K562 (cell line): Measurements from ENCODE around the gene BCAS4.

ENCODE experiments used
- JUND ChIP-seq, 2 experiments: IDR thresholded peaks; 2 replicates in 1 of 2; 3 replicates in 1 of 2; pipeline ENCODE4 v1.6.1; 2011; ENCODE audit warnings: borderline replicate concordance in 2 of 2, low read depth in 2 of 2, low read length in 2 of 2, improper control_type of control experiment in 1 of 2, missing biosample characterization in 1 of 2, missing genetic modification characterization in 1 of 2, missing genetic modification reagents in 1 of 2
- POLR2AphosphoS5 ChIP-seq: IDR thresholded peaks from 2 replicates; pipeline ENCODE4 v1.6.1; 2011; ENCODE audit warnings: mild to moderate bottlenecking, low read depth, low read length, moderate library complexity; ENCODE audit not compliant: control insufficient read depth, insufficient read depth
- POLR3A ChIP-seq: IDR thresholded peaks from 2 replicates; pipeline ENCODE4 v1.6.1; 2011; ENCODE audit warnings: borderline replicate concordance, mild to moderate bottlenecking, moderate library complexity; ENCODE audit not compliant: insufficient read length, insufficient read depth; ENCODE audit errors: extremely low read depth
- SMAD2 ChIP-seq: fragments of 150-350 bp; IDR thresholded peaks from 2 replicates; pipeline ENCODE4 v1.6.1; 2014; ENCODE audit warnings: low read depth, mild to moderate bottlenecking, low read length
- YY1 ChIP-seq, 3 experiments: IDR thresholded peaks; 2 replicates each; pipeline ENCODE4 v1.6.1; 2011; ENCODE audit warnings: low read length in 2 of 3, mild to moderate bottlenecking in 2 of 3, moderate library complexity in 2 of 3, borderline replicate concordance in 1 of 3, control low read depth in 1 of 3, low read depth in 1 of 3; ENCODE audit not compliant: insufficient read depth in 3 of 3, insufficient replicate concordance in 2 of 3, control insufficient read depth in 1 of 3, insufficient read length in 1 of 3; ENCODE audit errors: extremely low read depth in 1 of 3
- TF ChIP-seq, protein P1 (sequence below), 3 experiments: IDR thresholded peaks in 2 of 3; conservative IDR thresholded peaks in 1 of 3; 2 replicates each; pipeline ENCODE4 v1.5.1; 2011 to 2012; ENCODE audit warnings: low read length in 3 of 3, mild to moderate bottlenecking in 3 of 3, control low read depth in 2 of 3, improper control_type of control experiment in 1 of 3, inconsistent platforms in 1 of 3, low read depth in 1 of 3, mixed read lengths in 1 of 3, moderate library complexity in 1 of 3; ENCODE audit not compliant: insufficient read depth in 2 of 3

- no peak for TF ChIP-seq SMAD2
- TF ChIP-seq POLR2AphosphoS5 = no peak
- no peak for TF ChIP-seq JUND (IDR thresholded peaks at IDR 0.05; ENCODE audit: borderline replicate concordance, low read depth, low read length)
- TF ChIP-seq JUND (tag; IDR thresholded peaks at IDR 0.05; ENCODE audit: borderline replicate concordance, low read depth, low read length) = no peak
- TF ChIP-seq, protein P1, sequence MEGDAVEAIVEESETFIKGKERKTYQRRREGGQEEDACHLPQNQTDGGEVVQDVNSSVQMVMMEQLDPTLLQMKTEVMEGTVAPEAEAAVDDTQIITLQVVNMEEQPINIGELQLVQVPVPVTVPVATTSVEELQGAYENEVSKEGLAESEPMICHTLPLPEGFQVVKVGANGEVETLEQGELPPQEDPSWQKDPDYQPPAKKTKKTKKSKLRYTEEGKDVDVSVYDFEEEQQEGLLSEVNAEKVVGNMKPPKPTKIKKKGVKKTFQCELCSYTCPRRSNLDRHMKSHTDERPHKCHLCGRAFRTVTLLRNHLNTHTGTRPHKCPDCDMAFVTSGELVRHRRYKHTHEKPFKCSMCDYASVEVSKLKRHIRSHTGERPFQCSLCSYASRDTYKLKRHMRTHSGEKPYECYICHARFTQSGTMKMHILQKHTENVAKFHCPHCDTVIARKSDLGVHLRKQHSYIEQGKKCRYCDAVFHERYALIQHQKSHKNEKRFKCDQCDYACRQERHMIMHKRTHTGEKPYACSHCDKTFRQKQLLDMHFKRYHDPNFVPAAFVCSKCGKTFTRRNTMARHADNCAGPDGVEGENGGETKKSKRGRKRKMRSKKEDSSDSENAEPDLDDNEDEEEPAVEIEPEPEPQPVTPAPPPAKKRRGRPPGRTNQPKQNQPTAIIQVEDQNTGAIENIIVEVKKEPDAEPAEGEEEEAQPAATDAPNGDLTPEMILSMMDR (IDR thresholded peaks at IDR 0.05 in 2 of 3, conservative IDR thresholded peaks at IDR 0.05 in 1 of 3; ENCODE audit: insufficient read depth in 2 of 3, low read depth in 1 of 3, low read length in 3 of 3) = no peak
- no peak for TF ChIP-seq YY1 (IDR thresholded peaks at IDR 0.05; ENCODE audit: borderline replicate concordance in 1 of 3, control insufficient read depth in 1 of 3, extremely low read depth in 1 of 3, insufficient read depth in 3 of 3, insufficient read length in 1 of 3, insufficient replicate concordance in 2 of 3, low read depth in 1 of 3, low read length in 2 of 3)
- TF ChIP-seq POLR3A = no peak
Measured at GRCh38 chr20:50879649-50880550, 85.0 kb downstream of the BCAS4 start.
